Endothelial cell of umbilical vein (primary cell): ENCODE measurements around the gene ZNF581. TPM values are rescaled to one million over a fixed set of nuclear protein-coding genes. Genes with fewer than 3 reads are reported as not detected.

Source experiments
- BruUV-seq: library from RNA; stranded (reverse); fragments of 400-500 nt; replicated peaks from 2 replicates; lab custom pipeline; 2021; lab: Mats Ljungman, UMichigan
- CTCF ChIA-PET: fragments of 300-600, 350-600 bp; sonication (Branson Sonifier 250); formaldehyde crosslinking; loops from one replicate; lab custom pipeline; 2021; ENCODE audit warnings: antibody characterized with exemption, inconsistent platforms; lab: Charles Lee
- POLR2A ChIA-PET: fragments of 300-600, 350-600 bp; sonication (Branson Sonifier 250); formaldehyde crosslinking; loops from one replicate; lab custom pipeline; 2021; ENCODE audit warnings: antibody characterized with exemption, inconsistent platforms; lab: Charles Lee
- DNase-seq: peaks from one replicate; pipeline ENCODE4 v3.0.0-alpha.2; 2011; ENCODE audit warnings: low read depth, low spot score
- FAIRE-seq: peaks from 2 replicates; lab custom pipeline; 2011; peaks lifted over from hg19 to GRCh38; lab: Jason Lieb, UNC
- H2AFZ ChIP-seq: 2 replicates; pipeline ENCODE4 v1.6.0; 2012; ENCODE audit warnings: low read depth, low read length, control low read depth, inconsistent platforms
- H3K27ac ChIP-seq: 2 replicates; pipeline ENCODE4 v1.5.1; 2011; ENCODE audit warnings: low read depth, mild to moderate bottlenecking, control low read depth, low read length, moderate library complexity; ENCODE audit not compliant: insufficient read depth
- H3K27me3 ChIP-seq, 2 experiments: 2 replicates each; pipeline versions ENCODE4 v1.6.0 to v1.6.1; 2011; ENCODE audit warnings: low read length in 2 of 2, mixed read lengths in 1 of 2; ENCODE audit not compliant: control insufficient read depth in 2 of 2, insufficient read depth in 2 of 2
- H3K36me3 ChIP-seq, 2 experiments: 2 replicates in 1 of 2; 3 replicates in 1 of 2; pipeline ENCODE4 v1.5.1; 2011; ENCODE audit warnings: low read length in 2 of 2, mild to moderate bottlenecking in 1 of 2, moderate library complexity in 1 of 2; ENCODE audit not compliant: control insufficient read depth in 2 of 2, insufficient read depth in 2 of 2; ENCODE audit errors: extremely low read depth in 1 of 2
- H3K4me1 ChIP-seq: 3 replicates; pipeline ENCODE4 v1.5.1; 2011; ENCODE audit warnings: mild to moderate bottlenecking, low read length; ENCODE audit not compliant: control insufficient read depth, insufficient read depth; ENCODE audit errors: extremely low read depth
- H3K4me2 ChIP-seq: 2 replicates; pipeline ENCODE4 v1.6.1; 2011; ENCODE audit warnings: low read length, control low read depth, mixed read lengths; ENCODE audit not compliant: insufficient read depth
- H3K4me3 ChIP-seq, 3 experiments: fragments of 200-600 bp in 1 of 3; sonication (generic), shearing (Covaris generic) in 1 of 3; replicated peaks in 1 of 3; 2 replicates each; pipeline ENCODE4 v1.5.1; 2011 to 2016; ENCODE audit warnings: control low read depth in 3 of 3, low read length in 3 of 3, mild to moderate bottlenecking in 2 of 3, inconsistent platforms in 1 of 3, low read depth in 1 of 3, moderate library complexity in 1 of 3; ENCODE audit not compliant: insufficient read depth in 1 of 3
- H3K79me2 ChIP-seq: 2 replicates; pipeline ENCODE4 v1.6.0; 2012; ENCODE audit warnings: low read length, inconsistent platforms; ENCODE audit not compliant: control insufficient read depth, insufficient read depth
- H3K9ac ChIP-seq: replicated peaks from 2 replicates; pipeline ENCODE3; 2011; ENCODE audit warnings: low read length, control low read depth; ENCODE audit not compliant: insufficient read depth; ENCODE audit errors: extremely low read depth
- H3K9me1 ChIP-seq: replicated peaks from 3 replicates; pipeline ENCODE4 v1.6.0; 2011; ENCODE audit warnings: mild to moderate bottlenecking, low read length; ENCODE audit not compliant: control insufficient read depth, insufficient read depth; ENCODE audit errors: extremely low read depth
- H3K9me3 ChIP-seq: replicated peaks from 2 replicates; pipeline ENCODE4 v1.5.1; 2012; ENCODE audit warnings: low read length, inconsistent platforms; ENCODE audit not compliant: control insufficient read depth, insufficient read depth
- H4K20me1 ChIP-seq: replicated peaks from 2 replicates; pipeline ENCODE3; 2011; ENCODE audit warnings: mild to moderate bottlenecking, low read length; ENCODE audit not compliant: control insufficient read depth, insufficient read depth; ENCODE audit errors: extremely low read depth
- CTCF ChIP-seq, 2 donors: IDR thresholded peaks; 1 replicate in 1 of 2; 2 replicates in 1 of 2; pipeline ENCODE4 v1.5.1; 2011; ENCODE audit warnings: low read length in 2 of 2, mild to moderate bottlenecking in 2 of 2, moderate library complexity in 2 of 2, control low read depth in 1 of 2, inconsistent platforms in 1 of 2, low read depth in 1 of 2; ENCODE audit not compliant: insufficient read depth in 1 of 2; ENCODE audit errors: extremely low read depth in 1 of 2
- EZH2 ChIP-seq: IDR thresholded peaks from 2 replicates; pipeline ENCODE4 v1.6.1; 2012; ENCODE audit warnings: borderline replicate concordance, low read depth, mild to moderate bottlenecking, moderate library complexity, low read length, inconsistent platforms; ENCODE audit not compliant: severe bottlenecking
- FOS ChIP-seq: IDR thresholded peaks from 2 replicates; pipeline ENCODE4 v1.6.1; 2011; ENCODE audit warnings: mild to moderate bottlenecking, low read length, moderate library complexity, borderline replicate concordance; ENCODE audit not compliant: insufficient read depth
- GATA2 ChIP-seq: IDR thresholded peaks from 2 replicates; pipeline ENCODE4 v1.7.0; 2011; ENCODE audit warnings: low read depth, mild to moderate bottlenecking, moderate library complexity, mixed read lengths, low read length; ENCODE audit not compliant: insufficient read length, insufficient read depth
- JUN ChIP-seq: IDR thresholded peaks from 2 replicates; pipeline ENCODE4 v1.6.1; 2011; ENCODE audit warnings: borderline replicate concordance, low read depth; ENCODE audit not compliant: insufficient read length, insufficient read depth
- MYC ChIP-seq: IDR thresholded peaks from one replicate; pipeline ENCODE4 v1.6.1; 2011; ENCODE audit warnings: mild to moderate bottlenecking, low read depth, low read length
- POLR2A ChIP-seq: IDR thresholded peaks from 2 replicates; pipeline ENCODE4 v1.6.1; 2012; ENCODE audit warnings: low read depth, mild to moderate bottlenecking, control low read depth, low read length
- POLR2AphosphoS5 ChIP-seq: IDR thresholded peaks from 2 replicates; pipeline ENCODE4 v1.6.1; 2012; ENCODE audit warnings: low read depth, mild to moderate bottlenecking, control low read depth, low read length, moderate library complexity; ENCODE audit not compliant: insufficient read depth
- dilution Hi-C: fragments of 300-500 bp; cut with MboI; formaldehyde crosslinking; loops from one replicate; pipeline ENCODE4 v1.15.0; 2019; ENCODE audit warnings: low sequenced_read_pairs; ENCODE audit not compliant: extremely low pct_ligation_motif_present
- intact Hi-C: fragments of 100-400 bp; cut with micrococcal nuclease; formaldehyde crosslinking; loops from one replicate; pipeline ENCODE4 v1.10.0; 2022
- polyA plus RNA-seq, 4 experiments: library from polyadenylated mRNA; depleted of rRNA in 3 of 4; stranded (reverse) in 3 of 4; unstranded in 1 of 4; fragments of >200 nt; gene quantifications; 2 replicates each; pipeline versions ENCODE4 v1.2.1 to v1.2.3, GENCODE V29; 2011 to 2012; ENCODE audit warnings: missing spikeins in 1 of 4
- total RNA-seq: library from RNA; stranded (reverse); gene quantifications from 2 replicates; pipeline ENCODE4 v1.2.3, GENCODE V29; 2021
- TF ChIP-seq, protein P1 (sequence below): IDR thresholded peaks from 2 replicates; pipeline ENCODE4 v1.6.1; 2011; ENCODE audit not compliant: insufficient read depth, insufficient read length

The ZNF581 gene
- total and polyA plus RNA-seq, 2 donors (not counting 3 experiments of a cell fraction or from before 2014, with no cell fraction given): 31.4 to 32.3 TPM

DNA sequence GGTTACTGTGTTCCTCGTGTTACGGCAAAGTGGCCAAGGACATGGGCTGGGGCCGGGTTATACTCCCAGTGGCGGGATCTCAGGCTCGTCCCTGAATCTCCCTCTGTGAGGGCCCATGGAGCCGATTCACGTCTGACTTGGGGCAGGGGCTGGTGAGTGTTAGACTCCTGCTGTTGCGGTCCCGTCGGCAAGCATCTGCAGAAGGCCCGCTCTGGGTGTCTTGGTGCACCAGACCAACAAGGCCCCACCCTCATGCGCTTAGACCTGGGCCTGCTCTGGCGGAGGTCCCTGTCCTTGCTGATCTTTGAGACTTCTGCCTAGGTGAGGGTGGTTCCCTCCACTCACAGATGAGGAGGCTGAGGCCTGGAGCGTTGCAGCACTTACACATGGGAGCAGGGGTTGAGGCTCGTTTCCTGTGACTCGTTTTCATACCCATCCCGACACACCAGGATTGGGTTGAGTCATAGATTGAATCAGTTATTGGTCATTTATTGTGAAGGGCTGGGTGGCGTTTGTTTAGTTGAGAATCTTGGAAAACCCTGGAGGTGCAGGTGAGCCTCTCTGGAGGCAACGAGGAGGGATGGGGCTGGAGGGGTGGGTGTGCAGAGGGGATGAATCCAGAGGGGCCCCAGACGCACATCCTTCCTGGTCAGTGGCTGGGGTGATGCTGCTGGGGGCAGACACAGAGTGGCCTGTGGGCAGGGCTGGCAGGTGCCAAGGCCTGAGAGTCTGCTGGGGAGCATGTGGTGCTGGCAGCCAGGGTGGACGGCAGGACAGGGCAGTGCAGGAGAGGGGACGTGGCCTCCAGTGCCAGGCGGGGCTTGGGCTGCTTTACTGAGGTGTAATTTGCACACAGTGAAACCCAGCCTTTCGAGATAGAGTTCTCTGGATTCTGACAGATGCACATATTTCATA, 36.2 kb downstream of the ZNF581 start:
- Histone ChIP-seq H3K36me3 (peaks cover 9 to 28% of the 10 kb centered on the region in 2 experiments), H3K4me3 (no peak overlapping the region), H4K20me1 (no peaks in the 10 kb centered on the region), H3K4me1 (peaks cover 37% of the 10 kb centered on the region), H3K9me1 (no peaks in the 10 kb centered on the region), H3K27ac (no peak overlapping the region), H3K9ac (no peak overlapping the region), H2AFZ (no peak overlapping the region), H3K27me3 (no peaks in the 10 kb centered on the region), H3K79me2 (peaks cover 81% of the 10 kb centered on the region), H3K9me3 (no peaks in the 10 kb centered on the region), H3K4me2 (no peak overlapping the region)
- POLR2A ChIA-PET: no interaction called here
- no peak for DNase-seq
- CTCF ChIA-PET: no interaction called here
- BruUV-seq: no TSS peak
- dilution Hi-C loops (no loop called here), intact Hi-C loops (no loop called here)
- TF ChIP-seq GATA2: peak; percentile 32
- no peak for TF ChIP-seq POLR2AphosphoS5
- TF ChIP-seq FOS: peak; percentile 56
- TF ChIP-seq, protein P1, sequence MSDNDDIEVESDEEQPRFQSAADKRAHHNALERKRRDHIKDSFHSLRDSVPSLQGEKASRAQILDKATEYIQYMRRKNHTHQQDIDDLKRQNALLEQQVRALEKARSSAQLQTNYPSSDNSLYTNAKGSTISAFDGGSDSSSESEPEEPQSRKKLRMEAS: no peak
- FAIRE-seq: no peak

DNA sequence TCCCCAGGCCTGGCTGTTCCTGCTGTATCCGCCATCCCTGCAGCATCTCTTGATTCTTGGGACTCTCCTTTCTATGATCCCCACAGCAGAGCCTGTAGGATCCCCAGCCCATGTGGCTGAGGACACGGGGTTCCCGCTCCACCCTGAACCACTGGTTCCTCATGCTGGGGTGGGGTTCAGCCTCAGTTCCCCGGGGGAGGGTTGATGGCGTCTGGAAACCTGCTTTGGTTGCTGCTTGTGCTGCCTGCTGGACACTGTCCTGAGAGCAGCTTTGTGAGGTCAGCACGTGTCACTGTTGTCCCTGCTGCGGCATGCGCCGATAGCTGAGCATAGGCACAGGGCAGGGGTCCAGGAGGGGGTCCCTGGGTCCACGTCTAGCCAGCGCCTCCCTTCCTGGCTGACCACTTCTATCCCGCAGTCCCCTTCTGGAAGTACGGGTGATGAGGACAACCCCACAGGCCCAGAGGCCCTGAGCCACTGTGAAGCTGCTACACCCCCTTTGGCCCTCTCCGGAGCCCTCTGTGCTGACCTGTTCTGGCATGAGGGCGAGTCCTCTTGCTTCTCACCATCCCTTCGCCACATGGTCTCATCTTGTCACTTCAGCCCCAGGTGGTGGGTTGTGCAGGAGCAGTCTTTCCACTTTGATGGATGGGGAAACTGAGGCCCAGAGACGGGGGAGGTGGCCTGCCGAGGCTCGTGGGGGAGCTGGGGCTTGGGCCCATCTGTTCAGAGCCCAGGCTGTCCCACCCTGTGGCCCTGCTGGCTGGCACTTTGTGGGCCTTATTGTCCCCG, 37.1 kb downstream of the ZNF581 start:
- no peak for FAIRE-seq
- no peaks in the 10 kb centered on the region for H3K27me3 ChIP-seq
- BruUV-seq: no TSS peak

More for the DNA sequence above, 37.1 kb downstream of the ZNF581 start:
- Histone ChIP-seq H3K9ac (no peak overlapping the region), H3K36me3 (peaks cover 9 to 37% of the 10 kb centered on the region in 2 experiments), H2AFZ (no peak overlapping the region), H4K20me1 (no peaks in the 10 kb centered on the region), H3K9me3 (no peaks in the 10 kb centered on the region), H3K4me3 (no peak overlapping the region), H3K4me1 (peaks cover 36% of the 10 kb centered on the region), H3K4me2 (no peak overlapping the region), H3K9me1 (no peaks in the 10 kb centered on the region), H3K79me2 (peaks cover 83% of the 10 kb centered on the region), H3K27ac (no peak overlapping the region)
- ChIA-PET POLR2A (no interaction called here), CTCF (no interaction called here)
- DNase-seq: no peak
- intact Hi-C loops: no loop called here
- dilution Hi-C loops: no loop called here
- TF ChIP-seq JUN (no peak), POLR2AphosphoS5 (no peak), FOS (no peak), POLR2A (no peak), EZH2 (no peak), CTCF (IDR thresholded peaks at IDR 0.05; ENCODE audit: extremely low read depth in 1 of 2, insufficient read depth in 1 of 2, low read depth in 1 of 2, low read length in 2 of 2) (no peak), GATA2 (no peak), MYC (no peak)
- TF ChIP-seq, protein P1: no peak
